Measurements from ENCODE around the gene MYO5A. TPM values are rescaled to one million over a fixed set of nuclear protein-coding genes. Genes with fewer than 3 reads are reported as not detected.
"Not testable (repeated sequence)": the region's sequence is repeated elsewhere in the genome, so short reads cannot be mapped to it uniquely, and the experiment has no call there.

The MYO5A gene
- polyA plus RNA-seq, 3 donors: 6.9 to 33.5 (median 16.6) TPM

GRCh38 chr15:52575072-52575471 is 46.4 kb upstream of the MYO5A start:
- Histone ChIP-seq H3K27ac (ENCODE audit: low read depth in 1 of 2, low read length in 2 of 2) (no peak overlapping the region), H3K9ac (ENCODE audit: insufficient read depth, low read length, poor library complexity, severe bottlenecking) (no peak overlapping the region), H3K4me2 (replicated peaks; ENCODE audit: extremely low read depth, low read length, poor library complexity, severe bottlenecking) (no peak overlapping the region), H3K4me1 (ENCODE audit: control insufficient read depth in 1 of 2, insufficient read depth in 2 of 2, low read length in 2 of 2) (no peaks in the 10 kb centered on the region), H3K36me3 (replicated peaks in 1 of 2; ENCODE audit: control insufficient read depth in 1 of 2, insufficient read depth in 2 of 2, low read length in 2 of 2) (peaks cover 0 to 3% of the 10 kb centered on the region in 2 donors), H3K4me3 (replicated peaks in 1 of 3; ENCODE audit: low read depth in 2 of 3, low read length in 3 of 3) (no peak overlapping the region), H3K27me3 (ENCODE audit: control insufficient read depth in 2 of 2, insufficient read depth in 2 of 2, low read length in 2 of 2) (no peaks in the 10 kb centered on the region), H4K20me1 (ENCODE audit: insufficient read depth, low read length) (no peaks in the 10 kb centered on the region), H3K79me2 (ENCODE audit: insufficient read depth, low read length) (no peaks in the 10 kb centered on the region), H3K9me3 (replicated peaks in 1 of 2; ENCODE audit: control insufficient read depth in 1 of 2, insufficient read depth in 1 of 2, low read length in 2 of 2) (no peaks in the 10 kb centered on the region), H2AFZ (ENCODE audit: insufficient read depth, low read depth, low read length, poor library complexity, severe bottlenecking) (no peak overlapping the region)
- H3K27ac Mint-ChIP-seq: peak overlapping the region in 1 of 7 donors; percentile 60
- DNase-seq: no peak
- H3K27me3 Mint-ChIP-seq (ENCODE audit: low read depth in 3 of 3): no peaks in the 10 kb centered on the region
- TF ChIP-seq CTCF (IDR thresholded peaks at IDR 0.05): no peak
- intact Hi-C loops (cut with micrococcal nuclease): no loop called here
- no peaks in the 10 kb centered on the region for H3K4me1 Mint-ChIP-seq
- no peak overlapping the region for H3K4me3 Mint-ChIP-seq
- WGBS (ENCODE audit: insufficient coverage): 90% methylated on average over 1 of the region's 2 CpGs
- H3K36me3 Mint-ChIP-seq: peaks cover 0 to 2% of the 10 kb centered on the region in 2 donors
- peaks cover 0 to 5% (median 2%) of the 10 kb centered on the region in 7 donors for H3K9me3 Mint-ChIP-seq

- H3K27me3 Mint-ChIP-seq (ENCODE audit: low read depth in 3 of 3); H4K20me1 ChIP-seq (ENCODE audit: insufficient read depth, low read length); H3K9ac ChIP-seq (ENCODE audit: insufficient read depth, low read length, poor library complexity, severe bottlenecking); DNase-seq; H3K36me3 ChIP-seq (replicated peaks in 1 of 2; ENCODE audit: control insufficient read depth in 1 of 2, insufficient read depth in 2 of 2, low read length in 2 of 2); H3K4me3 Mint-ChIP-seq; H3K4me1 ChIP-seq (ENCODE audit: control insufficient read depth in 1 of 2, insufficient read depth in 2 of 2, low read length in 2 of 2); H3K79me2 ChIP-seq (ENCODE audit: insufficient read depth, low read length); H3K27ac Mint-ChIP-seq; H3K4me3 ChIP-seq (replicated peaks in 1 of 3; ENCODE audit: low read depth in 2 of 3, low read length in 3 of 3); H3K9me3 ChIP-seq (replicated peaks in 1 of 2; ENCODE audit: control insufficient read depth in 1 of 2, insufficient read depth in 1 of 2, low read length in 2 of 2); H3K9me3 Mint-ChIP-seq; H3K27ac ChIP-seq (ENCODE audit: low read depth in 1 of 2, low read length in 2 of 2); H3K4me2 ChIP-seq (replicated peaks; ENCODE audit: extremely low read depth, low read length, poor library complexity, severe bottlenecking); intact Hi-C loops (cut with micrococcal nuclease); H3K4me1 Mint-ChIP-seq; H3K27me3 ChIP-seq (ENCODE audit: control insufficient read depth in 2 of 2, insufficient read depth in 2 of 2, low read length in 2 of 2); H3K36me3 Mint-ChIP-seq; H2AFZ ChIP-seq (ENCODE audit: insufficient read depth, low read depth, low read length, poor library complexity, severe bottlenecking): not testable (repeated sequence)
- WGBS (ENCODE audit: insufficient coverage): 97% methylated on average over 3 of the region's 3 CpGs
Measured at GRCh38 chr15:52574623-52575022, 45.9 kb upstream of the MYO5A start.
